Ammon's horn (tissue), 1 donor: Measurements from ENCODE around the gene KLF16.
"Not testable (repeated sequence)": the region's sequence is repeated elsewhere in the genome, so short reads cannot be mapped to it uniquely, and the experiment has no call there.

ENCODE experiments used
- DNase-seq: peaks from one replicate; pipeline ENCODE4 v3.0.0-alpha.2; 2016; ENCODE audit warnings: low spot score

The KLF16 gene

GRCh38 chr19:1863328-1863637 lies at the start of gene KLF16:
KLF16 (minus strand) TSS chr19:1863579; CDS start chr19:1863497, 82 bp downstream.
- no peak for DNase-seq

- DNase-seq = no peak
These were observed 49.6 kb upstream of the KLF16 start for GRCh38 chr19:1912760-1913505.

- DNase-seq = no peak
These were observed 48.6 kb upstream of the KLF16 start for GRCh38 chr19:1911995-1912394.

- no peak for DNase-seq
These were observed 47.7 kb upstream of the KLF16 start for GRCh38 chr19:1911098-1911497.

GRCh38 chr19:1910177-1910576 lies 46.8 kb upstream of the KLF16 start:
- DNase-seq = no peak

- no peak for DNase-seq
These were observed 46.3 kb upstream of the KLF16 start for GRCh38 chr19:1909761-1910080.

GRCh38 chr19:1908364-1908678 lies 44.9 kb upstream of the KLF16 start:
- no peak for DNase-seq

- peak; percentile 54 for DNase-seq
These were observed 44.4 kb upstream of the KLF16 start for GRCh38 chr19:1907563-1908363.

GRCh38 chr19:1906985-1907562 lies 43.7 kb upstream of the KLF16 start:
- DNase-seq = no peak

GRCh38 chr19:1905863-1906375 lies 42.5 kb upstream of the KLF16 start:
- DNase-seq = no peak

- DNase-seq = peak; percentile 99
These were observed 41.9 kb upstream of the KLF16 start, which contains the start of the genes ADAT3 and SCAMP4 for GRCh38 chr19:1905110-1905862. ADAT3 (plus strand) TSS chr19:1905399; CDS start chr19:1912048, 6,649 bp downstream. SCAMP4 (plus strand) TSS chr19:1905399; CDS start chr19:1915020, 9,621 bp downstream.

GRCh38 chr19:1904860-1905109 lies 41.4 kb upstream of the KLF16 start:
- DNase-seq = no peak

GRCh38 chr19:1902923-1903322 lies 39.5 kb upstream of the KLF16 start:
- no peak for DNase-seq

GRCh38 chr19:1901940-1902404 lies 38.6 kb upstream of the KLF16 start:
- DNase-seq = peak; percentile 61

- DNase-seq = no peak
These were observed 33.1 kb upstream of the KLF16 start for GRCh38 chr19:1896508-1896907.

- no peak for DNase-seq
These were observed 30.4 kb upstream of the KLF16 start for GRCh38 chr19:1893791-1894190.

GRCh38 chr19:1889907-1890306 lies 26.5 kb upstream of the KLF16 start:
- DNase-seq = no peak

GRCh38 chr19:1888385-1888784 lies 25.0 kb upstream of the KLF16 start:
- no peak for DNase-seq

- not testable (repeated sequence) for DNase-seq
These were observed 23.0 kb upstream of the KLF16 start for GRCh38 chr19:1886360-1886759.

- DNase-seq = peak; percentile 95
These were observed 22.2 kb upstream of the KLF16 start, which contains the start of gene ABHD17A for GRCh38 chr19:1885398-1886119. ABHD17A (minus strand) TSS chr19:1885496; CDS start chr19:1881566, 3,930 bp downstream.

- DNase-seq = no peak
These were observed 21.4 kb upstream of the KLF16 start for GRCh38 chr19:1884719-1885334.
